PC-9 (cell line): ENCODE measurements around the gene RNH1. TPM values are rescaled to one million over a fixed set of nuclear protein-coding genes. Genes with fewer than 3 reads are reported as not detected.

Experiments used
- BruUV-seq: library from RNA; stranded (reverse); fragments of 400-500 nt; replicated peaks from 2 replicates; lab custom pipeline; 2021; lab: Mats Ljungman, UMichigan
- CTCF ChIA-PET: fragments of 300-600 bp; sonication (Branson Sonifier 250); formaldehyde crosslinking; loops from one replicate; lab custom pipeline; 2022; ENCODE audit warnings: antibody characterized with exemption; lab: Charles Lee
- POLR2A ChIA-PET: fragments of 300-600 bp; sonication (Branson Sonifier 250); formaldehyde crosslinking; loops from one replicate; lab custom pipeline; 2022; ENCODE audit warnings: antibody characterized with exemption; ENCODE audit not compliant: unreplicated experiment; lab: Charles Lee
- DNase-seq, 2 experiments: peaks; one replicate each; pipeline versions ENCODE4 v3.0.0 to v3.0.0-alpha.2; 2015 to 2022; ENCODE audit warnings: mixed read lengths in 1 of 2
- H2AFZ ChIP-seq: fragments of 200-600 bp; sonication (generic); 2 replicates; pipeline ENCODE4 v1.8.1; 2017; ENCODE audit warnings: antibody characterized with exemption
- H3F3A ChIP-seq: fragments of 200-600 bp; sonication (generic); 2 replicates; pipeline ENCODE4 v1.8.1; 2017; ENCODE audit warnings: antibody characterized with exemption, mild to moderate bottlenecking, low read depth; ENCODE audit not compliant: insufficient read depth
- H3K27ac ChIP-seq: fragments of 200-600 bp; sonication (generic); 2 replicates; pipeline ENCODE4 v1.6.1; 2016; ENCODE audit warnings: mixed run types
- H3K27me3 ChIP-seq: fragments of 200-600 bp; sonication (generic); 2 replicates; pipeline ENCODE4 v1.6.1; 2016; ENCODE audit warnings: low read depth, mixed run types; ENCODE audit not compliant: insufficient read depth
- H3K36me3 ChIP-seq: fragments of 200-600 bp; sonication (generic); 2 replicates; pipeline ENCODE4 v1.6.1; 2016; ENCODE audit warnings: low read depth, mixed run types
- H3K4me1 ChIP-seq: fragments of 200-600 bp; sonication (generic); replicated peaks from 2 replicates; pipeline ENCODE4 v1.6.1; 2016; ENCODE audit warnings: mixed run types; ENCODE audit not compliant: insufficient read depth
- H3K4me2 ChIP-seq: fragments of 200-600 bp; sonication (generic); 2 replicates; pipeline ENCODE4 v1.6.1; 2017; ENCODE audit warnings: mixed run types
- H3K4me3 ChIP-seq: fragments of 200-600 bp; sonication (generic); 2 replicates; pipeline ENCODE4 v1.6.1; 2016; ENCODE audit warnings: mixed run types
- H3K79me2 ChIP-seq: fragments of 200-600 bp; sonication (generic); 2 replicates; pipeline ENCODE4 v1.6.1; 2017; ENCODE audit warnings: low read depth, mixed run types
- H3K9me2 ChIP-seq: fragments of 200-600 bp; sonication (generic); 2 replicates; pipeline ENCODE4 v1.8.1; 2017; ENCODE audit warnings: mild to moderate bottlenecking; ENCODE audit not compliant: insufficient read depth
- H3K9me3 ChIP-seq: fragments of 200-600 bp; sonication (generic); 2 replicates; pipeline ENCODE4 v1.8.1; 2016; ENCODE audit warnings: low read depth; ENCODE audit not compliant: insufficient read depth
- H4K20me1 ChIP-seq: fragments of 200-600 bp; sonication (generic); 2 replicates; pipeline ENCODE4 v1.8.1; 2017; ENCODE audit not compliant: insufficient read depth
- CTCF ChIP-seq: fragments of 200-600 bp; sonication (generic); conservative IDR thresholded peaks from 2 replicates; pipeline ENCODE4 v1.6.1; 2017; ENCODE audit warnings: mixed run types, antibody characterized with exemption, mild to moderate bottlenecking, moderate library complexity
- EZH2 ChIP-seq: fragments of 200-600 bp; sonication (generic); IDR thresholded peaks from 2 replicates; pipeline ENCODE4 v1.8.0; 2017; ENCODE audit warnings: antibody characterized with exemption, low read depth
- intact Hi-C: fragments of 100-400 bp; cut with micrococcal nuclease; formaldehyde crosslinking; loops from one replicate; pipeline ENCODE4 v1.10.0; 2022; ENCODE audit not compliant: unreplicated experiment
- total RNA-seq: library from RNA; stranded (reverse); gene quantifications from 2 replicates; pipeline ENCODE4 v1.2.3, GENCODE V29; 2021

The RNH1 gene
- total RNA-seq, 1 experiment from 2014 or later: 87.8 TPM

GRCh38 chr11:488579-488978 lies 18.5 kb downstream of the RNH1 start:
- Histone ChIP-seq H3K4me2 (no peak overlapping the region), H3K27ac (no peak overlapping the region), H3K79me2 (no peaks in the 10 kb centered on the region), H2AFZ (no peak overlapping the region), H3K36me3 (no peaks in the 10 kb centered on the region), H3K4me3 (no peak overlapping the region), H4K20me1 (no peaks in the 10 kb centered on the region), H3K4me1 (no peaks in the 10 kb centered on the region), H3K9me3 (no peaks in the 10 kb centered on the region), H3F3A (no peaks in the 10 kb centered on the region), H3K27me3 (no peaks in the 10 kb centered on the region), H3K9me2 (no peaks in the 10 kb centered on the region)
- CTCF ChIA-PET: no interaction called here
- intact Hi-C loops: no loop called here
- no peak for TF ChIP-seq CTCF
- no peak for TF ChIP-seq EZH2
- POLR2A ChIA-PET: no interaction called here
- no TSS peak for BruUV-seq
- no peak for DNase-seq

GRCh38 chr11:488062-488461 lies 19.0 kb downstream of the RNH1 start:
- Histone ChIP-seq H3K27me3 (no peaks in the 10 kb centered on the region), H3F3A (no peaks in the 10 kb centered on the region), H2AFZ (no peak overlapping the region), H4K20me1 (no peaks in the 10 kb centered on the region), H3K9me3 (no peaks in the 10 kb centered on the region), H3K4me1 (no peaks in the 10 kb centered on the region), H3K4me2 (no peak overlapping the region), H3K79me2 (no peaks in the 10 kb centered on the region), H3K36me3 (no peaks in the 10 kb centered on the region), H3K9me2 (no peaks in the 10 kb centered on the region), H3K27ac (no peak overlapping the region), H3K4me3 (no peak overlapping the region)
- ChIA-PET CTCF (no interaction called here), POLR2A (no interaction called here)
- DNase-seq: no peak
- TF ChIP-seq CTCF (no peak), EZH2 (no peak)
- no TSS peak for BruUV-seq
- intact Hi-C loops: no loop called here

GRCh38 chr11:487571-488021 lies 19.4 kb downstream of the RNH1 start:
- no peak overlapping the region for H3K4me2 ChIP-seq
- no peaks in the 10 kb centered on the region for H3K27me3 ChIP-seq
- H3K9me2 ChIP-seq: no peaks in the 10 kb centered on the region
- H3K27ac ChIP-seq: no peak overlapping the region
- no peaks in the 10 kb centered on the region for H3K79me2 ChIP-seq
- CTCF ChIA-PET: no interaction called here
- H4K20me1 ChIP-seq: no peaks in the 10 kb centered on the region
- H3F3A ChIP-seq: no peaks in the 10 kb centered on the region
- TF ChIP-seq CTCF: no peak
- TF ChIP-seq EZH2: no peak
- no peaks in the 10 kb centered on the region for H3K36me3 ChIP-seq
- no peak for DNase-seq
- no peaks in the 10 kb centered on the region for H3K4me1 ChIP-seq
- no peaks in the 10 kb centered on the region for H3K9me3 ChIP-seq
- H2AFZ ChIP-seq: no peak overlapping the region
- POLR2A ChIA-PET: interaction anchor here (0.7 kb wide), 1 partner anchor 88 kb away, joined by 5 read pairs; no protein-coding TSS in a partner anchor
- BruUV-seq: no TSS peak
- no peak overlapping the region for H3K4me3 ChIP-seq
- intact Hi-C loops: no loop called here
